H1 (cell line): ENCODE data around the gene FDXACB1. TPM values are rescaled to one million over a fixed set of nuclear protein-coding genes. Genes with fewer than 3 reads are reported as not detected.

ENCODE experiments used
- CTCF ChIA-PET: fragments of 300-600 bp; sonication (Branson Sonifier 250); formaldehyde crosslinking; loops from one replicate; lab custom pipeline; 2021; ENCODE audit not compliant: partially characterized antibody; lab: Charles Lee
- POLR2A ChIA-PET: fragments of 300-600 bp; sonication (Branson Sonifier 250); formaldehyde crosslinking; loops from one replicate; lab custom pipeline; 2021; ENCODE audit warnings: inconsistent platforms; ENCODE audit not compliant: partially characterized antibody; lab: Charles Lee
- DNase-seq, 2 experiments: peaks; one replicate each; pipeline versions ENCODE4 v3.0.0 to v3.0.0-alpha.2; 2010 to 2022; ENCODE audit warnings: low spot score in 2 of 2, low read depth in 1 of 2, mixed read lengths in 1 of 2
- FAIRE-seq: peaks from 2 replicates; lab custom pipeline; 2011; peaks lifted over from hg19 to GRCh38; lab: Jason Lieb, UNC
- H2AFZ ChIP-seq: 2 replicates; pipeline ENCODE4 v1.8.1; 2012; ENCODE audit warnings: low read length, inconsistent platforms
- H2AK5ac ChIP-seq: 2 replicates; pipeline ENCODE4 v1.6.1; 2013; ENCODE audit warnings: low read depth, low read length
- H2BK120ac ChIP-seq: replicated peaks from 2 replicates; pipeline ENCODE3; 2013; ENCODE audit warnings: low read depth, low read length, inconsistent platforms
- H2BK12ac ChIP-seq: 2 replicates; pipeline ENCODE4 v1.6.1; 2013; ENCODE audit warnings: low read depth, low read length
- H2BK15ac ChIP-seq: 2 replicates; pipeline ENCODE4 v1.6.1; 2013; ENCODE audit warnings: low read length
- H2BK20ac ChIP-seq: 2 replicates; pipeline ENCODE4 v1.6.1; 2013; ENCODE audit warnings: low read length
- H2BK5ac ChIP-seq: 2 replicates; pipeline ENCODE4 v1.6.1; 2013; ENCODE audit warnings: low read depth, low read length
- H3K14ac ChIP-seq: 2 replicates; pipeline ENCODE4 v1.6.1; 2013; ENCODE audit warnings: inconsistent platforms; ENCODE audit not compliant: insufficient read length
- H3K18ac ChIP-seq: 2 replicates; pipeline ENCODE4 v1.6.1; 2013; ENCODE audit warnings: low read length; ENCODE audit errors: extremely low read depth
- H3K23ac ChIP-seq: 2 replicates; pipeline ENCODE4 v1.6.1; 2013; ENCODE audit warnings: inconsistent platforms; ENCODE audit not compliant: insufficient read length
- H3K23me2 ChIP-seq: 2 replicates; pipeline ENCODE4 v1.6.1; 2013; ENCODE audit warnings: low read depth, low read length
- H3K27ac ChIP-seq: 2 replicates; pipeline ENCODE4 v1.6.1; 2011; ENCODE audit warnings: low read depth, low read length, inconsistent platforms
- H3K27me3 ChIP-seq, 4 experiments: replicated peaks in 1 of 4; 1 replicate in 1 of 4; 2 replicates in 3 of 4; pipeline versions ENCODE4 v1.6.1 to v1.8.1; 2011 to 2013; ENCODE audit warnings: low read length in 3 of 4, mild to moderate bottlenecking in 3 of 4, inconsistent platforms in 2 of 4, mixed read lengths in 2 of 4, moderate library complexity in 1 of 4; ENCODE audit not compliant: control insufficient read depth in 3 of 4, insufficient read depth in 3 of 4; ENCODE audit errors: extremely low read depth in 1 of 4
- H3K36me3 ChIP-seq, 4 experiments: 2 replicates each; pipeline versions ENCODE4 v1.6.1 to v1.8.1; 2011 to 2013; ENCODE audit warnings: mild to moderate bottlenecking in 4 of 4, low read length in 3 of 4, moderate library complexity in 2 of 4, control low read depth in 1 of 4, inconsistent platforms in 1 of 4; ENCODE audit not compliant: insufficient read depth in 4 of 4, control insufficient read depth in 2 of 4
- H3K4ac ChIP-seq: replicated peaks from 2 replicates; pipeline ENCODE3; 2013; ENCODE audit warnings: low read length, low read depth, mixed read lengths, inconsistent platforms; ENCODE audit not compliant: insufficient read length
- H3K4me1 ChIP-seq, 4 experiments: replicated peaks in 1 of 4; 1 replicate in 1 of 4; 2 replicates in 3 of 4; pipeline versions ENCODE4 v1.6.1 to v1.8.1; 2011 to 2013; ENCODE audit warnings: low read length in 3 of 4, inconsistent platforms in 2 of 4, mixed read lengths in 1 of 4; ENCODE audit not compliant: insufficient read depth in 4 of 4, control insufficient read depth in 3 of 4
- H3K4me2 ChIP-seq, 2 experiments: 2 replicates each; pipeline versions ENCODE4 v1.6.1 to v1.8.1; 2011 to 2013; ENCODE audit warnings: low read depth in 2 of 2, low read length in 2 of 2, control low read depth in 1 of 2, inconsistent platforms in 1 of 2, mild to moderate bottlenecking in 1 of 2; ENCODE audit not compliant: insufficient read depth in 1 of 2
- H3K4me3 ChIP-seq, 4 experiments: fragments of 200-600, 300-600 bp in 1 of 4; sonication (generic), shearing (Covaris generic), sonication (Bioruptor Twin) in 1 of 4; 2 replicates each; pipeline versions ENCODE4 v1.5.1 to v1.8.1; 2011 to 2016; ENCODE audit warnings: low read length in 4 of 4, low read depth in 3 of 4, control low read depth in 2 of 4, inconsistent platforms in 2 of 4, mild to moderate bottlenecking in 2 of 4, mixed read lengths in 1 of 4, moderate library complexity in 1 of 4; ENCODE audit not compliant: insufficient read depth in 2 of 4; ENCODE audit errors: extremely low read depth in 1 of 4
- H3K56ac ChIP-seq: replicated peaks from 2 replicates; pipeline ENCODE3; 2013; ENCODE audit warnings: low read depth, mild to moderate bottlenecking, mixed read lengths, low read length, inconsistent platforms; ENCODE audit not compliant: insufficient read length
- H3K79me1 ChIP-seq: 2 replicates; pipeline ENCODE4 v1.6.1; 2013; ENCODE audit warnings: low read depth, low read length, control low read depth
- H3K79me2 ChIP-seq, 2 experiments: 2 replicates each; pipeline versions ENCODE4 v1.6.1 to v1.8.1; 2012 to 2013; ENCODE audit warnings: low read length in 2 of 2, mild to moderate bottlenecking in 2 of 2, inconsistent platforms in 1 of 2; ENCODE audit not compliant: insufficient read depth in 2 of 2, control insufficient read depth in 1 of 2
- H3K9ac ChIP-seq, 4 experiments: replicated peaks in 1 of 4; 1 replicate in 1 of 4; 2 replicates in 3 of 4; pipeline versions ENCODE4 v1.6.1 to v1.8.1; 2011 to 2013; ENCODE audit warnings: low read depth in 3 of 4, low read length in 3 of 4, control low read depth in 2 of 4, mild to moderate bottlenecking in 2 of 4, moderate library complexity in 2 of 4, inconsistent platforms in 1 of 4; ENCODE audit errors: extremely low read depth in 1 of 4
- H3K9me3 ChIP-seq, 2 experiments: 2 replicates each; pipeline versions ENCODE4 v1.6.1 to v1.8.1; 2012 to 2013; ENCODE audit warnings: mild to moderate bottlenecking in 2 of 2, moderate library complexity in 2 of 2, control low read depth in 1 of 2, inconsistent platforms in 1 of 2, low read depth in 1 of 2, low read length in 1 of 2, mixed read lengths in 1 of 2; ENCODE audit not compliant: insufficient read depth in 2 of 2
- H4K20me1 ChIP-seq, 2 experiments: replicated peaks in 1 of 2; 2 replicates each; pipeline versions ENCODE3 to v1.8.1; 2011 to 2013; ENCODE audit warnings: inconsistent platforms in 2 of 2, low read length in 2 of 2, mild to moderate bottlenecking in 1 of 2; ENCODE audit not compliant: insufficient read depth in 2 of 2, control insufficient read depth in 1 of 2
- H4K5ac ChIP-seq: 2 replicates; pipeline ENCODE4 v1.6.1; 2013; ENCODE audit warnings: low read length, low read depth, mixed read lengths, inconsistent platforms; ENCODE audit not compliant: insufficient read length
- H4K8ac ChIP-seq: 2 replicates; pipeline ENCODE4 v1.8.0; 2013; ENCODE audit warnings: mild to moderate bottlenecking, moderate library complexity, low read length, inconsistent platforms; ENCODE audit not compliant: insufficient read depth; ENCODE audit errors: extremely low read depth
- H4K91ac ChIP-seq: replicated peaks from 2 replicates; pipeline ENCODE3; 2013; ENCODE audit warnings: low read length, mixed read lengths, inconsistent platforms; ENCODE audit not compliant: insufficient read length
- CBX5 ChIP-seq: fragments of 300-800, 300-1000 bp; sonication (generic); IDR thresholded peaks from 2 replicates; pipeline ENCODE4 v1.7.1; 2016; ENCODE audit warnings: antibody characterized with exemption, low read length, low read depth
- CBX8 ChIP-seq: fragments of 300-800, 300-1000 bp; sonication (generic); IDR thresholded peaks from 2 replicates; pipeline ENCODE4 v1.7.1; 2016; ENCODE audit warnings: low read depth, low read length, borderline replicate concordance
- CEBPB ChIP-seq: IDR thresholded peaks from 2 replicates; pipeline ENCODE4 v1.6.1; 2012; ENCODE audit warnings: low read depth, low read length
- JUN ChIP-seq: IDR thresholded peaks from 2 replicates; pipeline ENCODE4 v1.6.1; 2011; ENCODE audit warnings: low read depth, mild to moderate bottlenecking, improper control_type of control experiment, low read length
- NRF1 ChIP-seq: IDR thresholded peaks from 2 replicates; pipeline ENCODE4 v1.6.1; 2011; ENCODE audit warnings: mild to moderate bottlenecking, low read depth, low read length, improper control_type of control experiment
- POU5F1 ChIP-seq: IDR thresholded peaks from 2 replicates; pipeline ENCODE4 v1.6.1; 2011; ENCODE audit warnings: low read depth, mild to moderate bottlenecking, low read length, moderate library complexity
- RNF2 ChIP-seq: fragments of 200-900, 300-1000 bp; sonication (generic); IDR thresholded peaks from 2 replicates; pipeline ENCODE4 v1.7.1; 2016; ENCODE audit warnings: borderline replicate concordance, low read depth, mild to moderate bottlenecking, antibody characterized with exemption, low read length; ENCODE audit not compliant: poor library complexity, severe bottlenecking; ENCODE audit errors: missing control alignments
- RXRA ChIP-seq: IDR thresholded peaks from 2 replicates; pipeline ENCODE4 v1.6.1; 2011; ENCODE audit warnings: low read depth, mild to moderate bottlenecking, low read length, moderate library complexity; ENCODE audit not compliant: insufficient read depth
- SIRT6 ChIP-seq: IDR thresholded peaks from one replicate; pipeline ENCODE4 v1.7.1; 2012; ENCODE audit warnings: low read length, inconsistent platforms
- TAF1 ChIP-seq: IDR thresholded peaks from 2 replicates; pipeline ENCODE4 v1.6.1; 2011; ENCODE audit warnings: mild to moderate bottlenecking, low read depth, low read length
- TAF7 ChIP-seq: optimal IDR thresholded peaks from 2 replicates; pipeline ENCODE3; 2011; ENCODE audit warnings: low read depth, mild to moderate bottlenecking, inconsistent platforms, low read length, moderate library complexity, borderline replicate concordance
- TBP ChIP-seq: IDR thresholded peaks from 2 replicates; pipeline ENCODE4 v1.6.1; 2011; ENCODE audit warnings: low read depth, low read length, improper control_type of control experiment
- TEAD4 ChIP-seq: IDR thresholded peaks from 2 replicates; pipeline ENCODE4 v1.6.1; 2012; ENCODE audit warnings: low read depth, low read length, inconsistent platforms, mixed read lengths
- WGBS, 2 experiments: shearing (Covaris generic) in 1 of 2; methylation state at CpG; one replicate each; pipeline versions ENCODE4 v1.1.6 to v1.1.7; 2013 to 2015; ENCODE audit warnings: low lambda C conversion rate in 2 of 2, mixed read lengths in 2 of 2, inconsistent platforms in 1 of 2, low coverage in 1 of 2, missing lambda C conversion rate in 1 of 2; ENCODE audit not compliant: insufficient replicate concordance in 2 of 2, insufficient coverage in 1 of 2, insufficient read length in 1 of 2; ENCODE audit errors: extremely low coverage in 1 of 2, missing lambda C conversion rate in 1 of 2; 5-methylcytosine and 5-hydroxymethylcytosine counted together
- polyA plus RNA-seq, 7 experiments: library from polyadenylated mRNA; depleted of rRNA in 3 of 7; stranded (reverse) in 5 of 7; unstranded in 2 of 7; fragments of >200 nt in 5 of 7; fragments of 200-250 nt in 2 of 7; gene quantifications; 1 replicate in 5 of 7; 2 replicates in 1 of 7; 4 replicates in 1 of 7; pipeline versions ENCODE4 v1.2.1 to v1.2.3, GENCODE V29; 2011 to 2013; ENCODE audit warnings: missing spikeins in 2 of 7, mixed read lengths in 2 of 7
- total RNA-seq: library from RNA; stranded (reverse); fragmentation: NEBNext Ultra II Directional; extraction: Animal tissue kit (Norgen Biotek cat#: 25700); gene quantifications from 2 replicates; pipeline ENCODE4 v1.2.1, GENCODE V29; 2021
- TF ChIP-seq, protein P1 (sequence below): IDR thresholded peaks from 2 replicates; pipeline ENCODE4 v1.6.1; 2012; ENCODE audit warnings: inconsistent platforms

FDXACB1 gene
- total and polyA plus RNA-seq, 2 of the 8 experiments (the other 6 are each of a cell fraction or from before 2014, with no cell fraction given) = 1.4 to 2.3 TPM

DNA sequence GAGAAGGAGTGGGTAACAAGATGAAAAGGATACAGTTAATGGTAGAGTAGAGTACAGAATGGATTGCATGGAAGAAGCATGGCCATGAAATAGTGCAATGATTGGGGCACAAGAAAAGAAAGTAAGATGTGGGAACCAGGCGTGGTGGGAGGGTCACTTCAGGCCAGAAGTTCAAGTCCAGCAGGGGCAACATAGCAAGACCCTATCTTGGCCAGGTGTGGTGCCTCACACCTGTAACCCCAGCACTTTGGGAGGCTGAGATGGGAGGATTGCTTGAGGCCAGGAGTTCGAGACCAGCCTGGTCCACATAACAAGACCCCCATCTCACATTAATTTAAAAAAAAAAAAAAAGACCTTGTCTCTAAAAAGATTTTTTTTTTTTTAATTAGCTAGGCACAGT is 38.3 kb upstream of the FDXACB1 start:
- Histone ChIP-seq H2BK120ac (no peak overlapping the region), H3K56ac (no peak overlapping the region), H3K79me1 (no peaks in the 10 kb centered on the region), H3K18ac (no peak overlapping the region), H2BK5ac (no peak overlapping the region), H4K20me1 (no peaks in the 10 kb centered on the region), H2AK5ac (no peak overlapping the region), H3K4me2 (no peak overlapping the region), H3K4me1 (peaks cover 0 to 10% (median 6%) of the 10 kb centered on the region in 4 experiments; a peak in 5 of 7 replicates), H3K79me2 (no peaks in the 10 kb centered on the region), H4K5ac (no peak overlapping the region), H3K23ac (no peak overlapping the region), H3K14ac (no peak overlapping the region), H3K23me2 (peaks cover 4% of the 10 kb centered on the region; the same call in 1 of the 2 replicates), H2BK20ac (0 out of 2 replicates have a peak overlapping the region, but pooled peaks have one; percentile 15), H4K91ac (no peak overlapping the region), H3K9me3 (no peaks in the 10 kb centered on the region), H3K27ac (no peak overlapping the region), H3K4me3 (no peak overlapping the region), H3K4ac (no peak overlapping the region), H2BK15ac (no peak overlapping the region), H2BK12ac (no peak overlapping the region), H3K9ac (no peak overlapping the region), H2AFZ (no peak overlapping the region), H4K8ac (no peak overlapping the region; the same call in 1 of the 2 replicates), H3K36me3 (no peaks in the 10 kb centered on the region), H3K27me3 (no peaks in the 10 kb centered on the region)
- WGBS, 2 experiments = 92% methylated on average over 2 of the region's 2 CpGs; no CpG with 5 or more reads in 1 of the 2 experiments
- POLR2A ChIA-PET = no interaction called here
- DNase-seq (no peak), FAIRE-seq (no peak)
- CTCF ChIA-PET = interaction anchor here (1.0 kb wide), 1 partner anchor 10 kb away, joined by 5 read pairs; no protein-coding TSS in a partner anchor
- TF ChIP-seq TAF7 (no peak), JUN (no peak), RXRA (no peak), NRF1 (no peak), SIRT6 (no peak), CBX8 (no peak), CBX5 (no peak), CEBPB (no peak), POU5F1 (no peak), TAF1 (no peak), RNF2 (no peak), TBP (no peak), TEAD4 (no peak)
- TF ChIP-seq, protein P1, sequence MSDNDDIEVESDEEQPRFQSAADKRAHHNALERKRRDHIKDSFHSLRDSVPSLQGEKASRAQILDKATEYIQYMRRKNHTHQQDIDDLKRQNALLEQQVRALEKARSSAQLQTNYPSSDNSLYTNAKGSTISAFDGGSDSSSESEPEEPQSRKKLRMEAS = no peak
